ENCODE measurements around the gene C1R. TPM values are rescaled to one million over a fixed set of nuclear protein-coding genes. Genes with fewer than 3 reads are reported as not detected.

The C1R gene
- total RNA-seq, 6 donors from 2014 or later: 116 to 410 (median 210) TPM

GRCh38 chr12:7072554-7072953 lies 19.7 kb downstream of the C1R start:
- Histone ChIP-seq H3K4me1 (no peaks in the 10 kb centered on the region), H3K4me3 (no peak overlapping the region), H3K36me3 (peaks cover 0 to 13% (median 0%) of the 10 kb centered on the region in 4 donors), H3K27ac (no peak overlapping the region), H3K27me3 (no peaks in the 10 kb centered on the region), H3K9me3 (no peaks in the 10 kb centered on the region)
- TF ChIP-seq POLR2AphosphoS5 (IDR thresholded peaks at IDR 0.05) (no peak), POLR2A (IDR thresholded peaks at IDR 0.05) (no peak), EP300 (IDR thresholded peaks at IDR 0.05) (no peak)
- TF ChIP-seq, protein P1, sequence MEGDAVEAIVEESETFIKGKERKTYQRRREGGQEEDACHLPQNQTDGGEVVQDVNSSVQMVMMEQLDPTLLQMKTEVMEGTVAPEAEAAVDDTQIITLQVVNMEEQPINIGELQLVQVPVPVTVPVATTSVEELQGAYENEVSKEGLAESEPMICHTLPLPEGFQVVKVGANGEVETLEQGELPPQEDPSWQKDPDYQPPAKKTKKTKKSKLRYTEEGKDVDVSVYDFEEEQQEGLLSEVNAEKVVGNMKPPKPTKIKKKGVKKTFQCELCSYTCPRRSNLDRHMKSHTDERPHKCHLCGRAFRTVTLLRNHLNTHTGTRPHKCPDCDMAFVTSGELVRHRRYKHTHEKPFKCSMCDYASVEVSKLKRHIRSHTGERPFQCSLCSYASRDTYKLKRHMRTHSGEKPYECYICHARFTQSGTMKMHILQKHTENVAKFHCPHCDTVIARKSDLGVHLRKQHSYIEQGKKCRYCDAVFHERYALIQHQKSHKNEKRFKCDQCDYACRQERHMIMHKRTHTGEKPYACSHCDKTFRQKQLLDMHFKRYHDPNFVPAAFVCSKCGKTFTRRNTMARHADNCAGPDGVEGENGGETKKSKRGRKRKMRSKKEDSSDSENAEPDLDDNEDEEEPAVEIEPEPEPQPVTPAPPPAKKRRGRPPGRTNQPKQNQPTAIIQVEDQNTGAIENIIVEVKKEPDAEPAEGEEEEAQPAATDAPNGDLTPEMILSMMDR (IDR thresholded peaks at IDR 0.05): no peak
- DNase-seq: no peak
- WGBS, 2 donors: 88 to 91% methylated on average over 6 of the region's 6 CpGs
- ATAC-seq (ENCODE audit: low FRiP score in 2 of 2): no peak

DNA sequence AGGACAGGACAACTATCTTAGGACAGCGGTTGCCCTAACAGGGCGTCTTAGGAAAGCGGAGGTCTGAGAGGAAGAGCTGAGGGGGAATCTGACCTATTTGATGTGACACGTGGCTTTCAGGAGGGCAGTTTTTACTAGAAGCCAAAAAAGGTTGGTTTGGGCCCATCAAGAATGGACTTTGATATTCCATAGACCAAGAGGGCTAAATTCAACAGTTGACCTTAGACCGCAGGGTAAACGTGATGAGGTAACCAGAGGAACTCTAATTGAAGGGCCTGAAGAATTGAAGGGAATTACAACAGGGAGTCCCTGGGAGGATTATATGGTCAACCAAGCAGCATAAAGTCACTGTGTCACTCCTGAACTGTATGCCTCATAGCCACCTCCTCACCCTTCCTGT lies 20.2 kb downstream of the C1R start:
- no peak overlapping the region for H3K4me3 ChIP-seq
- TF ChIP-seq POLR2A (IDR thresholded peaks at IDR 0.05) (no peak), EP300 (IDR thresholded peaks at IDR 0.05) (no peak), POLR2AphosphoS5 (IDR thresholded peaks at IDR 0.05) (no peak)
- TF ChIP-seq, protein P1 (IDR thresholded peaks at IDR 0.05): no peak
- 90 to 91% methylated on average over 6 of the region's 6 CpGs for WGBS, 2 donors
- DNase-seq (no peak), ATAC-seq (ENCODE audit: low FRiP score in 2 of 2) (no peak)
- no peaks in the 10 kb centered on the region for H3K27me3 ChIP-seq
- H3K4me1 ChIP-seq: no peaks in the 10 kb centered on the region
- peaks cover 0 to 13% (median 0%) of the 10 kb centered on the region in 4 donors for H3K36me3 ChIP-seq
- H3K9me3 ChIP-seq: no peaks in the 10 kb centered on the region
- no peak overlapping the region for H3K27ac ChIP-seq

DNA sequence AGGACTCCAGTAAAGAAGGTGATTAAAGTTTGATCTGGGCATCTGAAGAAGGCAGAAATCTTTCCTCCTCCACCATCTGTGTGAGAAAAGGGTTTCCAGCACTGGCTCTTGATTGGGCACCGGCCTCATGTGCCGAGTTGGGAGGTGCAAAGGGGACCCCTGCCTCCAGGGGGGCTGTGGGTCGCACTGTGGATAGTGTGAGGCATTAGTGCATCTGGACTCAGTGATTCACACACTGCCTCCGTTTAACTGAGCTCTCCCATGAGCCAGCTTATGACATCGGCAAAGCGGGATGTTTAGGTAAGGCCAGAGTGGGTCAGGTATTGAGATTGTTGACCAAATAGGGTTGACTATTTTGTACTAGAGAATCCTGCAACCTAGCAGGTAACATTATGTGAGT lies 22.9 kb downstream of the C1R start:
- DNase-seq (no peak), ATAC-seq (ENCODE audit: low FRiP score in 2 of 2) (no peak)
- peaks cover 0 to 25% (median 0%) of the 10 kb centered on the region in 4 donors for H3K36me3 ChIP-seq
- H3K4me1 ChIP-seq: no peaks in the 10 kb centered on the region
- H3K27me3 ChIP-seq: no peaks in the 10 kb centered on the region
- no peaks in the 10 kb centered on the region for H3K9me3 ChIP-seq
- no peak overlapping the region for H3K27ac ChIP-seq
- TF ChIP-seq EP300 (IDR thresholded peaks at IDR 0.05) (no peak), POLR2AphosphoS5 (IDR thresholded peaks at IDR 0.05) (no peak), POLR2A (IDR thresholded peaks at IDR 0.05) (no peak)
- TF ChIP-seq, protein P1 (IDR thresholded peaks at IDR 0.05): no peak
- WGBS, 2 donors: 91 to 92% methylated on average over 6 of the region's 6 CpGs
- H3K4me3 ChIP-seq: no peak overlapping the region

GRCh38 chr12:7068994-7069346 lies 23.3 kb downstream of the C1R start:
- whole genome bisulfite sequencing, 2 donors: 61 to 67% methylated on average over 2 of the region's 2 CpGs
- Histone ChIP-seq H3K4me3 (no peak overlapping the region), H3K27me3 (no peaks in the 10 kb centered on the region), H3K36me3 (peaks cover 0 to 25% (median 0%) of the 10 kb centered on the region in 4 donors), H3K9me3 (no peaks in the 10 kb centered on the region), H3K27ac (peak overlapping the region in 1 of 4 donors; percentile 0), H3K4me1 (no peaks in the 10 kb centered on the region)
- ATAC-seq (ENCODE audit: low FRiP score in 2 of 2) (no peak), DNase-seq (no peak)
- TF ChIP-seq, protein P1 (IDR thresholded peaks at IDR 0.05): no peak
- TF ChIP-seq EP300 (IDR thresholded peaks at IDR 0.05) (no peak), POLR2AphosphoS5 (IDR thresholded peaks at IDR 0.05) (no peak), POLR2A (IDR thresholded peaks at IDR 0.05) (no peak)

DNA sequence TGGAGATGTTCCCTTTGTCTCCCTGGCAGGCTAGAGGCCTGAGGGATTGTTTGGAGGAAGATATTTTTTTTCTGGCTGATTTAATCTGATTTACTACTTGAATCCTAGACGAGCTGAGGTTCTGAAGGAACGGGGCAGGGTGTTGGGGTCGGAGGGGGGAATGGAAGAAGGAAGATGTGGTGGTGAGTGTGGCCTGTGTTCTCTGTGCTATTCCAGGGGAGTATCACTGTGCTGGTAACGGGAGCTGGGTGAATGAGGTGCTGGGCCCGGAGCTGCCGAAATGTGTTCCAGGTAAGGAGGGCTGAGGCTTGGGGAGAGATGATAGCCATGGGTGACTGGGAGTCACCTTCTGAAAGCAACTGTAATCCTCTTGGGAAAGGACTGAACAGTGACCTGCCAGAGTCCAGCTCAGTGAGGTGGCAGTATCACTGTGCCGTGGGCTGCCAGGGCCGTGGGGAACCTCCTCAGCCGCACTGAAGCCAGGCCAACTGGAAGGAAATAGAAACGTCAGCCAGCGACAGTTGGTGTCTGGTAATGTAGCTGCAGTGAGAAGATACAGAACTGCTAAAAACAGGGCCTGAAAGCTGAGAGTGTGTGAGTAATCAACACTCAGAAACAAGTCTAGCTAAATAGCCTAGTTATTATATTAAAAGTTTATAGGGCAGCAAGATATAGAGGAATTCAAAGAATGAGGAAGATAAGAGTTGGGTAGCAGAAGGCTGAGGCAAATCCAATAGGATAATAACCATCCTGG lies 23.8 kb downstream of the C1R start:
- Histone ChIP-seq H3K4me1 (no peaks in the 10 kb centered on the region), H3K27ac (peak overlapping the region in 2 of 4 donors; percentile 0 to 30), H3K4me3 (no peak overlapping the region), H3K36me3 (peaks cover 0 to 25% (median 0%) of the 10 kb centered on the region in 4 donors), H3K27me3 (no peaks in the 10 kb centered on the region), H3K9me3 (no peaks in the 10 kb centered on the region)
- ATAC-seq (ENCODE audit: low FRiP score in 2 of 2) (peak in 1 of 2 donors; percentile 10), DNase-seq (peak in 1 of 2 donors; percentile 35)
- 60 to 77% methylated on average over 11 of the region's 11 CpGs for WGBS, 2 donors
- TF ChIP-seq POLR2AphosphoS5 (IDR thresholded peaks at IDR 0.05) (no peak), POLR2A (IDR thresholded peaks at IDR 0.05) (no peak)
- TF ChIP-seq, protein P1 (IDR thresholded peaks at IDR 0.05): no peak

All from upper lobe of left lung (tissue), 6 donors.